ENCODE measurements around the gene IGFN1.

GRCh38 chr1:201212461-201213055, 21.9 kb downstream of the IGFN1 start:
- TF ChIP-seq POLR2AphosphoS5 (IDR thresholded peaks at IDR 0.05) (no peak), EP300 (IDR thresholded peaks at IDR 0.05) (no peak)
- TF ChIP-seq, protein P1, sequence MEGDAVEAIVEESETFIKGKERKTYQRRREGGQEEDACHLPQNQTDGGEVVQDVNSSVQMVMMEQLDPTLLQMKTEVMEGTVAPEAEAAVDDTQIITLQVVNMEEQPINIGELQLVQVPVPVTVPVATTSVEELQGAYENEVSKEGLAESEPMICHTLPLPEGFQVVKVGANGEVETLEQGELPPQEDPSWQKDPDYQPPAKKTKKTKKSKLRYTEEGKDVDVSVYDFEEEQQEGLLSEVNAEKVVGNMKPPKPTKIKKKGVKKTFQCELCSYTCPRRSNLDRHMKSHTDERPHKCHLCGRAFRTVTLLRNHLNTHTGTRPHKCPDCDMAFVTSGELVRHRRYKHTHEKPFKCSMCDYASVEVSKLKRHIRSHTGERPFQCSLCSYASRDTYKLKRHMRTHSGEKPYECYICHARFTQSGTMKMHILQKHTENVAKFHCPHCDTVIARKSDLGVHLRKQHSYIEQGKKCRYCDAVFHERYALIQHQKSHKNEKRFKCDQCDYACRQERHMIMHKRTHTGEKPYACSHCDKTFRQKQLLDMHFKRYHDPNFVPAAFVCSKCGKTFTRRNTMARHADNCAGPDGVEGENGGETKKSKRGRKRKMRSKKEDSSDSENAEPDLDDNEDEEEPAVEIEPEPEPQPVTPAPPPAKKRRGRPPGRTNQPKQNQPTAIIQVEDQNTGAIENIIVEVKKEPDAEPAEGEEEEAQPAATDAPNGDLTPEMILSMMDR (IDR thresholded peaks at IDR 0.05) = no peak
